ENCODE data around the gene FAM222A. TPM values are rescaled to one million over a fixed set of nuclear protein-coding genes. Genes with fewer than 3 reads are reported as not detected.

Gene FAM222A
- total RNA-seq, 1 donor, result 0.54 TPM

- no peak for DNase-seq (ENCODE audit: low read depth)
- TF ChIP-seq CTCF (IDR thresholded peaks at IDR 0.05; ENCODE audit: insufficient read depth, low read length), result no peak
- H3K4me3 ChIP-seq (ENCODE audit: low read depth, low read length), result no peak overlapping the region
These were observed 54.6 kb downstream of the FAM222A start for GRCh38 chr12:109767991-109768900.

GRCh38 chr12:109768901-109769670 lies 55.5 kb downstream of the FAM222A start:
- no peak for DNase-seq (ENCODE audit: low read depth)
- no peak overlapping the region for H3K4me3 ChIP-seq (ENCODE audit: low read depth, low read length)
- no peak for TF ChIP-seq CTCF (IDR thresholded peaks at IDR 0.05; ENCODE audit: insufficient read depth, low read length)

- no peak overlapping the region for H3K4me3 ChIP-seq (ENCODE audit: low read depth, low read length)
- DNase-seq (ENCODE audit: low read depth), result peak; percentile 27
- no peak for TF ChIP-seq CTCF (IDR thresholded peaks at IDR 0.05; ENCODE audit: insufficient read depth, low read length)
These were observed 56.7 kb downstream of the FAM222A start for GRCh38 chr12:109770104-109770860.

- no peak for DNase-seq (ENCODE audit: low read depth)
- TF ChIP-seq CTCF (IDR thresholded peaks at IDR 0.05; ENCODE audit: insufficient read depth, low read length), result no peak
- no peak overlapping the region for H3K4me3 ChIP-seq (ENCODE audit: low read depth, low read length)
These were observed 57.4 kb downstream of the FAM222A start for GRCh38 chr12:109770861-109771670.

- no peak for DNase-seq (ENCODE audit: low read depth)
- no peak for TF ChIP-seq CTCF (IDR thresholded peaks at IDR 0.05; ENCODE audit: insufficient read depth, low read length)
These were observed 58.4 kb downstream of the FAM222A start for GRCh38 chr12:109771746-109772621.

More at GRCh38 chr12:109771746-109772621, 58.4 kb downstream of the FAM222A start:
- no peak overlapping the region for H3K4me3 ChIP-seq (ENCODE audit: low read depth, low read length)

Data from fibroblast of the aortic adventitia (primary cell).